ENCODE results near the gene FMC1. TPM values are rescaled to one million over a fixed set of nuclear protein-coding genes. Genes with fewer than 3 reads are reported as not detected.

FMC1 gene, protein sequence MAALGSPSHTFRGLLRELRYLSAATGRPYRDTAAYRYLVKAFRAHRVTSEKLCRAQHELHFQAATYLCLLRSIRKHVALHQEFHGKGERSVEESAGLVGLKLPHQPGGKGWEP
- total RNA-seq, result 8.1 and 8.8 TPM in 2 replicates

DNA sequence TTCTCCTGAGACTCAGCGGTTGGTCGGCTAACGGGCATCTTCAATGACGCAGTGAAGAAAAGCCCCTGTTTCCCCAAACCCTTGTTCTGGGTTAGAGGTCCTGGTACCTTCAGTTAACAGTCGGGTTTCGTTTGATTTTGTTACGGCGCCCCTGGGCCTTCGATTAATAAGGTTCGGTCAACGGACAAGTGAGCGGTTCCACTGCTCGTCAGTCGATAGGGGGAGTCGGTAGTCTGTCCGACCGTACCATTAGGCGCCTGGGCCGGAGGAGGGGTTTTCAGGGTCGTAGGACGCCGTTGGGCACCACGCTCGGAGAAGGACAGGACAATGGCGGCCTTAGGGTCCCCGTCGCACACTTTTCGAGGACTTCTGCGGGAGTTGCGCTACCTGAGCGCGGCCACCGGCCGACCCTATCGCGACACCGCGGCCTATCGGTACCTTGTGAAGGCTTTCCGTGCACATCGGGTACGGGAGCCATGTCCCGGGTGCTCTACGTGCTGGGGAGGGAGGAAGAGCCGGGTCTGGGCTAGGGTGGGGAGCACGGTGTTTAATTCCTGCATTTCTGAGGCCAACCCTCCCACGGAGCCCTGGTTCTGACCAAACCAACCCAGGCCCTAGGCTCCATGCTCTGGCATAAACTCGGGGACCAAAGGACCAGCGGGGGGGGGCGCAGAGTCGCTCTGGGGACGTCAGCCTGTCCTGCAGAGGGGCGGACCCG lies at the start of gene FMC1:
Gene FMC1, plus strand, starts transcription at position 280 of the 718 bp plus-strand sequence. Its CDS starts 48 bp downstream, at position 328.

DNA sequence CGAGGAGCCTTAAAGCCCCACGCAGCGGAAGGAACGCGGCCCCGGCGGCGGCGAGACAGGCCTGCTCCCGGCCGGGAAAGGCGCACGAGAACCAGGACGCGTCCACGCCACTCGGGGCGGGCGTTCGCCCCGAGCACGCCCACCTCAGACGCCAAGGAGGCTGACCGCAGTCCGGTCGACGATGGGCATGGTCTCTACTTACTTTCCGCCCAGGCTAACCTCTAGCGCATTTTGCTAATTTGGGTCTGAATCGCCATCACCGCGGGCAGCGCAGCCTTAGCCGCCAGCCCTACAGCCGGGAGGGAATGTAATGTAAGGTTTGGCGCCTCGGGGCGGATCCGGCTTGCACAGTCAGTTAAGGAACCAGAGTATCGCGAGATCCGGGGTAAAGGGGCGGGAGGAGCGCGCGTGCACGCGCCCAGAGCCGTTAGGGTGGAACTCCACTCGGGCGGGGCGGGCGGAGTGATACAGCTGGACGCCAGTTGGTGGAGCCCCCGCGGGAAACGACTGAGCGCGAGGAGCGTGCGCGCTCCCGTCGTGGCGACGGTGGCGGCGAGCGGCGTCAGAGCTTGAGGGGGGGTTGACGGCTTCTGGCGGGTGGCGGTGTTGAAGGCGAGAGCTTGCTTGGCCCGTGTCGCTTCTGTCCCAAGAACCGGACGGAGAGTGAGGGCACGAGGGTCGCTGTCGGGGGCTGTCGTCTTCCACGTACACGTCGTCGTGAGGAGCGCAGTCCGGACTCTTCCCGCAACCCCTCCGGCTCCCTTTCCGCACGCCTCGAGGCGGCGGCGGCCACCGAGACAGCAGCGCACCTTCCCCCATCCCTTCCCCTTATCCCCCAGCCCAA lies 18.5 kb downstream of the FMC1 start, which contains the start of gene LUC7L2:
Gene LUC7L2, plus strand, starts transcription at position 529 of the 844 bp plus-strand sequence. CDS start 368 bp downstream, outside the sequence.

Other genes with a start within 250 kb of the FMC1 start
- gene ZC3HAV1, start 231.6 kb upstream of the FMC1 start, total RNA-seq, result 33.9 and 43.2 TPM in 2 replicates
- 5.3 and 8.1 TPM in 2 replicates for gene UBN2, start 110.1 kb upstream of the FMC1 start, total RNA-seq
- 58.0 and 78.9 TPM in 2 replicates for gene LUC7L2, start 18.6 kb downstream of the FMC1 start, total RNA-seq
- not detected in 2 replicates for gene KLRG2, start 142.3 kb downstream of the FMC1 start, total RNA-seq
- gene CLEC2L, start 182.3 kb downstream of the FMC1 start, total RNA-seq, result 0.17 TPM in 1 of 2 replicates, not detected in the other